SK-N-SH treated with all-trans-retinoic acid at 6 μM for 48 hours (cell line): ENCODE data around the gene NSUN2.

Source experiments
- ATAC-seq: fragments of 200-7000 bp; cut with Tn5 transposase; 3 replicates; pipeline ENCODE4 v1.9.1; 2020; ENCODE audit warnings: mild to moderate bottlenecking, moderate library complexity
- CSDC2 ChIP-seq: fragments of 250-450 bp; sonication (Bioruptor Pico); IDR thresholded peaks from 2 replicates; pipeline ENCODE4 v1.5.0; 2020; ENCODE audit warnings: mild to moderate bottlenecking, moderate library complexity
- ESRRG ChIP-seq: fragments of 250-450 bp; sonication (Bioruptor Pico); IDR thresholded peaks from 2 replicates; pipeline ENCODE4 v1.6.1; 2021; ENCODE audit warnings: mild to moderate bottlenecking
- GLIS3 ChIP-seq: fragments of 250-450 bp; sonication (Bioruptor Pico); IDR thresholded peaks from 2 replicates; pipeline ENCODE4 v1.5.0; 2020; ENCODE audit warnings: mild to moderate bottlenecking, moderate library complexity
- ISL1 ChIP-seq: fragments of 250-450 bp; sonication (Bioruptor Pico); IDR thresholded peaks from 2 replicates; pipeline ENCODE4 v2.1.2; 2022; ENCODE audit warnings: mild to moderate bottlenecking, moderate library complexity
- OSR1 ChIP-seq: fragments of 250-450 bp; sonication (Bioruptor Pico); IDR thresholded peaks from 2 replicates; pipeline ENCODE4 v1.8.0; 2022; ENCODE audit warnings: moderate library complexity, mild to moderate bottlenecking, inconsistent platforms
- PPARA ChIP-seq: fragments of 250-450 bp; sonication (Bioruptor Pico); IDR thresholded peaks from 2 replicates; pipeline ENCODE4 v1.5.0; 2020; ENCODE audit warnings: mild to moderate bottlenecking, borderline replicate concordance
- SNAI2 ChIP-seq: fragments of 250-450 bp; sonication (Bioruptor Pico); IDR thresholded peaks from 2 replicates; pipeline ENCODE4 v1.5.0; 2020; ENCODE audit warnings: mild to moderate bottlenecking, moderate library complexity
- TCF4 ChIP-seq: fragments of 250-450 bp; sonication (Bioruptor Pico); IDR thresholded peaks from 2 replicates; pipeline ENCODE4 v1.8.0; 2021; ENCODE audit warnings: mild to moderate bottlenecking, moderate library complexity, borderline replicate concordance
- ZC3H10 ChIP-seq: fragments of 250-450 bp; sonication (Bioruptor Pico); IDR thresholded peaks from 2 replicates; pipeline ENCODE4 v1.5.1; 2021; ENCODE audit warnings: mild to moderate bottlenecking, moderate library complexity
- ZNF565 ChIP-seq: fragments of 450-650 bp; formaldehyde crosslinking; conservative IDR thresholded peaks from 2 replicates; pipeline ENCODE4 v1.5.0; 2020; ENCODE audit warnings: low read depth, mild to moderate bottlenecking, moderate library complexity
- ZNF70 ChIP-seq: fragments of 450-650 bp; formaldehyde crosslinking; IDR thresholded peaks from 2 replicates; pipeline ENCODE4 v1.5.0; 2020; ENCODE audit warnings: mild to moderate bottlenecking, moderate library complexity
- ZNF8 ChIP-seq: fragments of 450-650 bp; formaldehyde crosslinking; IDR thresholded peaks from 2 replicates; pipeline ENCODE4 v1.5.0; 2020; ENCODE audit warnings: mild to moderate bottlenecking, moderate library complexity
- TF ChIP-seq, protein P1 (sequence below): fragments of 250-450 bp; sonication (Bioruptor Pico); IDR thresholded peaks from 2 replicates; pipeline ENCODE4 v1.8.0; 2020; ENCODE audit warnings: mild to moderate bottlenecking, moderate library complexity, borderline replicate concordance
- TF ChIP-seq, protein P2 (sequence below): fragments of 250-450 bp; sonication (Bioruptor Pico); IDR thresholded peaks from 2 replicates; pipeline ENCODE4 v1.8.0; 2021; ENCODE audit warnings: low read depth, mild to moderate bottlenecking, moderate library complexity, borderline replicate concordance
- TF ChIP-seq, protein P3 (sequence below): fragments of 250-450 bp; sonication (Bioruptor Pico); IDR thresholded peaks from 2 replicates; pipeline ENCODE4 v1.5.0; 2020; ENCODE audit warnings: mild to moderate bottlenecking, moderate library complexity

Gene NSUN2

DNA sequence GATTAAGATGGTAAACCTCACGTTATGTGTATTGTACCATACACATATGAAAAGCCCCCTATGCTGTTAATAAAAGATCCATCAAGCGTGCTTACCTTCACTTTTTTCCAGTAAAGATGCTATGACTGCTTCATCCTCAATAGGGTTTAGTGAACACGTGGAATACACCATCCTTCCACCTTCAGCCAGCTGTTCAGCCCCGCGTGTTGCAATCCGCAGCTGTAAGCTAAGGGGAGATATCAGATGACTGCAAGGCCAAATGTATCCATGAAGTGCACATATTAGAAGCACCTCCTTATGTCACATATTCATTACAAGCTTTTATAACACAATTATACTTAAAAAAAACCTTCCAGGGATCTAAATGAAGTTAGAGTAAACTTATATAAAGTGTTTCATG is 16.2 kb downstream of the NSUN2 start:
- TF ChIP-seq, protein P1, sequence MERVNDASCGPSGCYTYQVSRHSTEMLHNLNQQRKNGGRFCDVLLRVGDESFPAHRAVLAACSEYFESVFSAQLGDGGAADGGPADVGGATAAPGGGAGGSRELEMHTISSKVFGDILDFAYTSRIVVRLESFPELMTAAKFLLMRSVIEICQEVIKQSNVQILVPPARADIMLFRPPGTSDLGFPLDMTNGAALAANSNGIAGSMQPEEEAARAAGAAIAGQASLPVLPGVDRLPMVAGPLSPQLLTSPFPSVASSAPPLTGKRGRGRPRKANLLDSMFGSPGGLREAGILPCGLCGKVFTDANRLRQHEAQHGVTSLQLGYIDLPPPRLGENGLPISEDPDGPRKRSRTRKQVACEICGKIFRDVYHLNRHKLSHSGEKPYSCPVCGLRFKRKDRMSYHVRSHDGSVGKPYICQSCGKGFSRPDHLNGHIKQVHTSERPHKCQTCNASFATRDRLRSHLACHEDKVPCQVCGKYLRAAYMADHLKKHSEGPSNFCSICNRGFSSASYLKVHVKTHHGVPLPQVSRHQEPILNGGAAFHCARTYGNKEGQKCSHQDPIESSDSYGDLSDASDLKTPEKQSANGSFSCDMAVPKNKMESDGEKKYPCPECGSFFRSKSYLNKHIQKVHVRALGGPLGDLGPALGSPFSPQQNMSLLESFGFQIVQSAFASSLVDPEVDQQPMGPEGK (CRISPR knock-in tag), result no peak
- no peak for TF ChIP-seq ZNF565 (CRISPR knock-in tag)
- no peak for TF ChIP-seq PPARA (CRISPR knock-in tag)
- TF ChIP-seq ZC3H10 (CRISPR knock-in tag), result no peak
- TF ChIP-seq ESRRG (CRISPR knock-in tag), result no peak
- TF ChIP-seq ZNF8 (CRISPR knock-in tag), result no peak
- no peak for TF ChIP-seq TCF4 (CRISPR knock-in tag)
- TF ChIP-seq, protein P2, sequence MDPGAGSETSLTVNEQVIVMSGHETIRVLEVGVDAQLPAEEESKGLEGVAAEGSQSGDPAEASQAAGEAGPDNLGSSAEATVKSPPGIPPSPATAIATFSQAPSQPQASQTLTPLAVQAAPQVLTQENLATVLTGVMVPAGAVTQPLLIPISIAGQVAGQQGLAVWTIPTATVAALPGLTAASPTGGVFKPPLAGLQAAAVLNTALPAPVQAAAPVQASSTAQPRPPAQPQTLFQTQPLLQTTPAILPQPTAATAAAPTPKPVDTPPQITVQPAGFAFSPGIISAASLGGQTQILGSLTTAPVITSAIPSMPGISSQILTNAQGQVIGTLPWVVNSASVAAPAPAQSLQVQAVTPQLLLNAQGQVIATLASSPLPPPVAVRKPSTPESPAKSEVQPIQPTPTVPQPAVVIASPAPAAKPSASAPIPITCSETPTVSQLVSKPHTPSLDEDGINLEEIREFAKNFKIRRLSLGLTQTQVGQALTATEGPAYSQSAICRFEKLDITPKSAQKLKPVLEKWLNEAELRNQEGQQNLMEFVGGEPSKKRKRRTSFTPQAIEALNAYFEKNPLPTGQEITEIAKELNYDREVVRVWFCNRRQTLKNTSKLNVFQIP (CRISPR knock-in tag), result no peak
- TF ChIP-seq SNAI2 (CRISPR knock-in tag), result no peak
- TF ChIP-seq, protein P3, sequence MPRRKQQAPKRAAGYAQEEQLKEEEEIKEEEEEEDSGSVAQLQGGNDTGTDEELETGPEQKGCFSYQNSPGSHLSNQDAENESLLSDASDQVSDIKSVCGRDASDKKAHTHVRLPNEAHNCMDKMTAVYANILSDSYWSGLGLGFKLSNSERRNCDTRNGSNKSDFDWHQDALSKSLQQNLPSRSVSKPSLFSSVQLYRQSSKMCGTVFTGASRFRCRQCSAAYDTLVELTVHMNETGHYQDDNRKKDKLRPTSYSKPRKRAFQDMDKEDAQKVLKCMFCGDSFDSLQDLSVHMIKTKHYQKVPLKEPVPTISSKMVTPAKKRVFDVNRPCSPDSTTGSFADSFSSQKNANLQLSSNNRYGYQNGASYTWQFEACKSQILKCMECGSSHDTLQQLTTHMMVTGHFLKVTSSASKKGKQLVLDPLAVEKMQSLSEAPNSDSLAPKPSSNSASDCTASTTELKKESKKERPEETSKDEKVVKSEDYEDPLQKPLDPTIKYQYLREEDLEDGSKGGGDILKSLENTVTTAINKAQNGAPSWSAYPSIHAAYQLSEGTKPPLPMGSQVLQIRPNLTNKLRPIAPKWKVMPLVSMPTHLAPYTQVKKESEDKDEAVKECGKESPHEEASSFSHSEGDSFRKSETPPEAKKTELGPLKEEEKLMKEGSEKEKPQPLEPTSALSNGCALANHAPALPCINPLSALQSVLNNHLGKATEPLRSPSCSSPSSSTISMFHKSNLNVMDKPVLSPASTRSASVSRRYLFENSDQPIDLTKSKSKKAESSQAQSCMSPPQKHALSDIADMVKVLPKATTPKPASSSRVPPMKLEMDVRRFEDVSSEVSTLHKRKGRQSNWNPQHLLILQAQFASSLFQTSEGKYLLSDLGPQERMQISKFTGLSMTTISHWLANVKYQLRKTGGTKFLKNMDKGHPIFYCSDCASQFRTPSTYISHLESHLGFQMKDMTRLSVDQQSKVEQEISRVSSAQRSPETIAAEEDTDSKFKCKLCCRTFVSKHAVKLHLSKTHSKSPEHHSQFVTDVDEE (CRISPR knock-in tag), result no peak
- ATAC-seq, result no peak

DNA sequence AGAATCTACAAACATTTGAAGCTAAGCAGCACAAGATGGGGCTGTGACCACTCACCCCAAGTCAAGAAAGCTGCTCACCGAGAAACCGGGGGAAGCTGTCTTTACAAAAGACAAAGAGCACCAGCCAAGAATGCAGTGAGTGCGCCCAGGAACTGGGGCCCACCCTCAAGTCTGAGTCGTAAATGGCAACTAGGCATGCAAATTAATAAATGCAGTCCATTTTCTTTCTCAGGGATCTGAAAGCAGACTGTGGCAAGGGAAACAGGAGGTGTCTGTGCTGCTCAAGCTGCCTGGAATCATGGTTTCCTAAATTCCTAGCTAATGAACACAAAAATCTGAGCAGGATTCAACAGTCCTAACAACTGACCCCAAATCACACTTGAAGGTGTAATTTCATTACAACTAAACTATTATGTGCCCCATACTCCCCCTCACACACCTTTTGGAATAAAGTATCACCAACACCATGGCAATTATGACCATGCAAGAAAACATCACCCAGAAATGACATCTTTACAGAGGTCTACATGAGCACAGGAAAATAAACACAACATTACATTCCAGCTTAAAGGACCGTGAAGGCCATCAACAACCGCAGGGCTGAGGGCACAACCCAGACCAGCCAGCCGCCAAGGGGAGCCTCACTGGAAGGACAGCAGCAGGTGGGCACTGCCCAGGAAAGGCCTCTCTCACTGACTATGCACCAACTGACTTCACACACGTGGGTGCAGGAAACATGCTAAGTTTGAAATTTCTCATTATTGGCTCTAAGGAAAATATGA is 17.6 kb downstream of the NSUN2 start:
- ATAC-seq, result no peak
- TF ChIP-seq GLIS3 (CRISPR knock-in tag) (no peak), ZC3H10 (CRISPR knock-in tag) (no peak)

DNA sequence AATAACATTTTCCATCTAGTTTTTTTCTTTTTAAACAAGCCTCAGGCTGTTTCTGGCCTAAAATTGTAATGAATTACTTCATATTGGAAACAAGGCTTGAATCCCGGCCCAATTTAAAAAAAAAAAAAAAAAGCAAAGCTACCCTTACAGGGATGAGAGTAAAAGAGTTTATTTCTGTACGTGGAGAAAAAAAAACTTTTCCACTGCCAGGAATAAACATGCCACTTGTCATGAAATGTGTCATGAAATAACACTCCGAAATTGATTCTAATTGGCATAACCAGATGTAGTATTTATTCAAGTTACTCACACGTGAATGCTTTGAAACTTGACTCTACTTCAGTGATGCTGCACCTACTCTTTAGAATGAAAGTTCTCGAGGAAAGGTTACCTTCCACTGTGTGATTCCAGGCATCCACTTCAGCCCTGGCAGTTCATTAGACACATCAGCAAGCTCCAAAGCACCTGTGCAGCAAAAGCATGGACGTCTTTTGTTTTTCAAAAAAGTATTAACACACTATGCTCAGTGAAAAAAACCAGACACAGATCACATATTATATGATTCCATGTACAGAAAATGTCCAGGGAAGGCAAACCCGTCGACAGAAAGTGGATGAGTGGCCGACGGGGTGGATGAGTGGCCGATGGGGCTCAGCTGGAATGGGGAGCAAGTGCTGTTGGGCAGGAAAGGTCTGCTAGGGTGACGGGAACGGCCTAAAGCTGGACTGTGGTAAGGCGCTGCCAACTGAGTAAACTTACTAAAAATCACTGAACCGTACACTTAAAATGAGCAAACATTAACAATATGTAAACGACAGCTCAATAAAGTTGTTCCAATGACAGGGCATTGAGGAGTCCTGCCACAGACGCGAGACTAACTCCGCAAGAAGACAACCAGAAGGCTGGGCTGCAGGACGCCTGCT is 21.2 kb downstream of the NSUN2 start:
- no peak for TF ChIP-seq ZC3H10 (CRISPR knock-in tag)
- TF ChIP-seq TCF4 (CRISPR knock-in tag), result no peak
- TF ChIP-seq OSR1 (CRISPR knock-in tag), result no peak
- no peak for TF ChIP-seq CSDC2 (CRISPR knock-in tag)
- no peak for TF ChIP-seq ZNF8 (CRISPR knock-in tag)
- TF ChIP-seq ISL1 (CRISPR knock-in tag), result no peak
- TF ChIP-seq GLIS3 (CRISPR knock-in tag), result no peak
- TF ChIP-seq, protein P2 (CRISPR knock-in tag), result no peak
- TF ChIP-seq, protein P3 (CRISPR knock-in tag), result no peak
- no peak for TF ChIP-seq SNAI2 (CRISPR knock-in tag)
- TF ChIP-seq ZNF70 (CRISPR knock-in tag), result no peak
- TF ChIP-seq ESRRG (CRISPR knock-in tag), result no peak
- no peak for ATAC-seq
